ENCODE results near the gene KSR2. TPM values are rescaled to one million over a fixed set of nuclear protein-coding genes. Genes with fewer than 3 reads are reported as not detected.

The KSR2 gene
- total and polyA plus RNA-seq, 2 of the 4 experiments (the other 2 are of a cell fraction): not detected

DNA sequence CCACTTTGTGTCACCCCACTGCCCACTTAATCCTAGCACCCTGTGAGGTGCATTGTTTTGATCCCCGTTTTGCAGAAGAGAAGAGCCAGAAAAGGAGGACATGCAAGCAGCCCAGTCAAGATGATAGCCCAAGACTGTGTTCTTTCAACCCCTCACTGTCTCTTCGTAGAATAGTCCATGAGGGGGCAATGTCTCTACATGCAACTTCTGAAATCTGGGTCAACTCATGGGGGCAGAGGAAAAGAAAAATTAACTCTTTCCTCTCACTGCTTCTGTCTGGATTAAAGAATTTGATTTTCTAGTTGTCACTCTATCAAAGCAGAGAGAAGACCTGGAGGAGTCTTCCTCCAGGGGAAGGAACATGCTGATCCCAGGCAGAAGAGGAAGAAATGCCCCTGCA is 377.8 kb downstream of the KSR2 start:
- in situ Hi-C loops (cut with MboI; ENCODE audit: low sequenced_read_pairs): no loop called here

More for the DNA sequence above, 377.8 kb downstream of the KSR2 start:
- Histone ChIP-seq H3K14ac (replicated peaks; ENCODE audit: low read depth, low read length) (no peak overlapping the region), H3K27me3 (ENCODE audit: control insufficient read depth, insufficient read depth, low read length) (no peaks in the 10 kb centered on the region), H3K27ac (ENCODE audit: insufficient read depth, low read length) (no peak overlapping the region), H3K9me1 (ENCODE audit: insufficient read depth, low read length) (no peaks in the 10 kb centered on the region), H3K18ac (ENCODE audit: low read depth, low read length) (no peak overlapping the region), H3K23ac (ENCODE audit: low read depth, low read length) (no peak overlapping the region), H3K56ac (ENCODE audit: extremely low read depth, insufficient read depth, low read length) (no peak overlapping the region), H2AK5ac (ENCODE audit: low read depth, low read length) (no peak overlapping the region), H3K4me1 (ENCODE audit: control insufficient read depth, insufficient read depth, low read length) (no peaks in the 10 kb centered on the region), H3K9me3 (ENCODE audit: control insufficient read depth, insufficient read depth, low read length) (peaks cover 24% of the 10 kb centered on the region), H4K20me1 (ENCODE audit: insufficient read depth, low read length) (no peaks in the 10 kb centered on the region), H4K91ac (ENCODE audit: insufficient read depth, low read depth, low read length) (no peak overlapping the region), H2AFZ (replicated peaks; ENCODE audit: low read length, poor library complexity) (no peak overlapping the region), H3K4me3 (ENCODE audit: insufficient read depth, low read depth, low read length) (no peak overlapping the region), H2AK9ac (replicated peaks; ENCODE audit: low read depth, low read length, poor library complexity) (no peak overlapping the region), H3K79me1 (ENCODE audit: low read depth in 1 of 2, low read length in 2 of 2) (no peaks in the 10 kb centered on the region), H3K4ac (ENCODE audit: low read depth, low read length) (no peak overlapping the region), H3K4me2 (ENCODE audit: low read depth, low read length) (no peak overlapping the region), H2BK20ac (ENCODE audit: low read depth, low read length) (no peak overlapping the region), H4K5ac (ENCODE audit: low read depth, low read length) (no peak overlapping the region), H2BK15ac (ENCODE audit: low read depth, low read length) (no peak overlapping the region), H2BK120ac (ENCODE audit: low read depth, low read length) (no peak overlapping the region), H2BK5ac (ENCODE audit: low read depth, low read length, poor library complexity, severe bottlenecking) (no peak overlapping the region), H3K36me3 (ENCODE audit: control insufficient read depth, insufficient read depth, low read length) (no peaks in the 10 kb centered on the region), H4K8ac (ENCODE audit: low read depth in 2 of 2, low read length in 2 of 2) (no peak overlapping the region), H3K9ac (ENCODE audit: low read depth, low read length) (no peak overlapping the region)
- WGBS, 2 experiments (ENCODE audit: extremely low coverage in 2 of 2, insufficient read length in 1 of 2): no CpG with 5 or more reads among the region's 2 CpGs
- POLR2A ChIA-PET (ENCODE audit: unreplicated experiment): no interaction called here
- CTCF ChIA-PET: no interaction called here
- TF ChIP-seq POLR2A (IDR thresholded peaks at IDR 0.05; ENCODE audit: low read depth, low read length) (no peak), CHD1 (IDR thresholded peaks at IDR 0.05; ENCODE audit: low read depth, low read length) (no peak), MAFK (IDR thresholded peaks at IDR 0.05; ENCODE audit: low read depth, low read length) (no peak), MAZ (IDR thresholded peaks at IDR 0.05; ENCODE audit: borderline replicate concordance, low read depth, low read length) (no peak), RAD21 (IDR thresholded peaks at IDR 0.05; ENCODE audit: low read length) (no peak), SMC3 (IDR thresholded peaks at IDR 0.05; ENCODE audit: low read depth, low read length) (no peak), RFX5 (IDR thresholded peaks at IDR 0.05; ENCODE audit: low read depth, low read length) (no peak), BHLHE40 (IDR thresholded peaks at IDR 0.05; ENCODE audit: low read depth, low read length) (no peak), NFE2L2 (IDR thresholded peaks at IDR 0.05; ENCODE audit: low read depth, low read length) (no peak)
- TF ChIP-seq, protein P1, sequence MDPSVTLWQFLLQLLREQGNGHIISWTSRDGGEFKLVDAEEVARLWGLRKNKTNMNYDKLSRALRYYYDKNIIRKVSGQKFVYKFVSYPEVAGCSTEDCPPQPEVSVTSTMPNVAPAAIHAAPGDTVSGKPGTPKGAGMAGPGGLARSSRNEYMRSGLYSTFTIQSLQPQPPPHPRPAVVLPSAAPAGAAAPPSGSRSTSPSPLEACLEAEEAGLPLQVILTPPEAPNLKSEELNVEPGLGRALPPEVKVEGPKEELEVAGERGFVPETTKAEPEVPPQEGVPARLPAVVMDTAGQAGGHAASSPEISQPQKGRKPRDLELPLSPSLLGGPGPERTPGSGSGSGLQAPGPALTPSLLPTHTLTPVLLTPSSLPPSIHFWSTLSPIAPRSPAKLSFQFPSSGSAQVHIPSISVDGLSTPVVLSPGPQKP (IDR thresholded peaks at IDR 0.05; ENCODE audit: borderline replicate concordance, low read depth, low read length): no peak
- TF ChIP-seq, protein P2, sequence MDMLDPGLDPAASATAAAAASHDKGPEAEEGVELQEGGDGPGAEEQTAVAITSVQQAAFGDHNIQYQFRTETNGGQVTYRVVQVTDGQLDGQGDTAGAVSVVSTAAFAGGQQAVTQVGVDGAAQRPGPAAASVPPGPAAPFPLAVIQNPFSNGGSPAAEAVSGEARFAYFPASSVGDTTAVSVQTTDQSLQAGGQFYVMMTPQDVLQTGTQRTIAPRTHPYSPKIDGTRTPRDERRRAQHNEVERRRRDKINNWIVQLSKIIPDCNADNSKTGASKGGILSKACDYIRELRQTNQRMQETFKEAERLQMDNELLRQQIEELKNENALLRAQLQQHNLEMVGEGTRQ (IDR thresholded peaks at IDR 0.05; ENCODE audit: low read depth, low read length): no peak
- TF ChIP-seq, protein P3, sequence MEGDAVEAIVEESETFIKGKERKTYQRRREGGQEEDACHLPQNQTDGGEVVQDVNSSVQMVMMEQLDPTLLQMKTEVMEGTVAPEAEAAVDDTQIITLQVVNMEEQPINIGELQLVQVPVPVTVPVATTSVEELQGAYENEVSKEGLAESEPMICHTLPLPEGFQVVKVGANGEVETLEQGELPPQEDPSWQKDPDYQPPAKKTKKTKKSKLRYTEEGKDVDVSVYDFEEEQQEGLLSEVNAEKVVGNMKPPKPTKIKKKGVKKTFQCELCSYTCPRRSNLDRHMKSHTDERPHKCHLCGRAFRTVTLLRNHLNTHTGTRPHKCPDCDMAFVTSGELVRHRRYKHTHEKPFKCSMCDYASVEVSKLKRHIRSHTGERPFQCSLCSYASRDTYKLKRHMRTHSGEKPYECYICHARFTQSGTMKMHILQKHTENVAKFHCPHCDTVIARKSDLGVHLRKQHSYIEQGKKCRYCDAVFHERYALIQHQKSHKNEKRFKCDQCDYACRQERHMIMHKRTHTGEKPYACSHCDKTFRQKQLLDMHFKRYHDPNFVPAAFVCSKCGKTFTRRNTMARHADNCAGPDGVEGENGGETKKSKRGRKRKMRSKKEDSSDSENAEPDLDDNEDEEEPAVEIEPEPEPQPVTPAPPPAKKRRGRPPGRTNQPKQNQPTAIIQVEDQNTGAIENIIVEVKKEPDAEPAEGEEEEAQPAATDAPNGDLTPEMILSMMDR (conservative IDR thresholded peaks at IDR 0.05; ENCODE audit: low read depth, low read length): no peak
- no peak for ATAC-seq (ENCODE audit: low read depth)
- intact Hi-C loops (cut with micrococcal nuclease) (no loop called here), dilution Hi-C loops (cut with HindIII; ENCODE audit: low sequenced_read_pairs, unreplicated experiment) (no loop called here)
- BruUV-seq (replicated peaks): no TSS peak
- no peak for DNase-seq

Measured in IMR-90 (cell line).